HCT116 (cell line): ENCODE data around the gene DNAJB13. TPM values are rescaled to one million over a fixed set of nuclear protein-coding genes. Genes with fewer than 3 reads are reported as not detected.

ENCODE experiments used
- ATAC-seq: fragments of 200-7000 bp; cut with Tn5 transposase; 2 replicates; pipeline ENCODE4 v1.9.1; 2020; ENCODE audit warnings: mild to moderate bottlenecking, moderate library complexity
- BruUV-seq: library from RNA; stranded (reverse); fragments of 400-500 nt; replicated peaks from 2 replicates; lab custom pipeline; 2021; lab: Mats Ljungman, UMichigan
- CTCF ChIA-PET: fragments of 300-600 bp; sonication (Branson Sonifier 250); formaldehyde crosslinking; loops from one replicate; lab custom pipeline; 2021; ENCODE audit warnings: antibody characterized with exemption; lab: Charles Lee
- POLR2A ChIA-PET: fragments of 300-600, 350-600 bp; sonication (Branson Sonifier 250); formaldehyde crosslinking; loops from one replicate; lab custom pipeline; 2021; ENCODE audit warnings: antibody characterized with exemption; lab: Charles Lee
- RAD21 ChIA-PET, 2 experiments: fragments of 300-600 bp; sonication (Branson Sonifier 250); formaldehyde crosslinking; loops; one replicate each; lab custom pipeline; 2023; ENCODE audit warnings: low total read pairs in 2 of 2; ENCODE audit not compliant: uncharacterized antibody in 2 of 2, unreplicated experiment in 2 of 2, low non-redundant PET in 1 of 2; lab: Charles Lee
- DNase-seq: peaks from one replicate; pipeline ENCODE4 v3.0.0-alpha.2; 2010; ENCODE audit warnings: low read depth, low spot score
- H2AFZ ChIP-seq: fragments of 200-600 bp; shearing (Covaris generic), sonication (generic); 2 replicates; pipeline ENCODE4 v1.6.1; 2017; ENCODE audit warnings: low read depth, mixed run types, mixed read lengths, antibody characterized with exemption, low read length; ENCODE audit not compliant: poor library complexity, severe bottlenecking
- H3K27ac ChIP-seq: 2 replicates; pipeline ENCODE4 v1.5.1; 2012; ENCODE audit warnings: low read depth, low read length
- H3K27me3 ChIP-seq: fragments of 200-600 bp; sonication (generic); 2 replicates; pipeline ENCODE4 v1.6.1; 2016; ENCODE audit warnings: mixed run types, low read length, mixed read lengths; ENCODE audit not compliant: insufficient read depth
- H3K36me3 ChIP-seq, 2 experiments: fragments of 200-500 bp in 1 of 2; fragments of 200-600 bp in 1 of 2; sonication (Bioruptor generic) in 1 of 2; sonication (generic) in 1 of 2; 2 replicates each; pipeline versions ENCODE4 v1.5.1 to v1.6.1; 2014 to 2016; ENCODE audit warnings: low read length in 2 of 2, inconsistent platforms in 1 of 2, mixed read lengths in 1 of 2, mixed run types in 1 of 2; ENCODE audit not compliant: insufficient read depth in 2 of 2, control insufficient read depth in 1 of 2
- H3K4me1 ChIP-seq, 2 experiments: fragments of 200-600 bp in 1 of 2; sonication (generic) in 1 of 2; 2 replicates each; pipeline versions ENCODE4 v1.5.1 to v1.6.1; 2012 to 2017; ENCODE audit warnings: low read length in 2 of 2, inconsistent platforms in 1 of 2, mild to moderate bottlenecking in 1 of 2, mixed read lengths in 1 of 2, mixed run types in 1 of 2, moderate library complexity in 1 of 2; ENCODE audit not compliant: insufficient read depth in 2 of 2, control insufficient read depth in 1 of 2
- H3K4me2 ChIP-seq: fragments of 200-600 bp; sonication (generic); 2 replicates; pipeline ENCODE4 v1.6.1; 2017; ENCODE audit warnings: mixed run types, low read length, mixed read lengths
- H3K4me3 ChIP-seq, 2 experiments: fragments of 200-600 bp in 1 of 2; sonication (generic) in 1 of 2; replicated peaks in 1 of 2; 2 replicates each; pipeline ENCODE4 v1.5.1; 2011 to 2016; ENCODE audit warnings: low read length in 2 of 2, control low read depth in 1 of 2, low read depth in 1 of 2, mild to moderate bottlenecking in 1 of 2, mixed read lengths in 1 of 2, mixed run types in 1 of 2
- H3K79me2 ChIP-seq: fragments of 200-600 bp; sonication (generic); 2 replicates; pipeline ENCODE4 v1.6.1; 2017; ENCODE audit warnings: mild to moderate bottlenecking, mixed run types, low read length, moderate library complexity, mixed read lengths; ENCODE audit not compliant: insufficient read depth
- H3K9ac ChIP-seq: fragments of 200-600 bp; sonication (generic); 2 replicates; pipeline ENCODE4 v1.6.1; 2016; ENCODE audit warnings: low read length, mixed read lengths
- H3K9me2 ChIP-seq: fragments of 200-600 bp; sonication (generic), shearing (Covaris generic); 2 replicates; pipeline ENCODE4 v1.6.1; 2017; ENCODE audit warnings: mixed run types, mild to moderate bottlenecking, moderate library complexity; ENCODE audit not compliant: insufficient read depth
- H3K9me3 ChIP-seq, 2 experiments: fragments of 200-500 bp in 1 of 2; fragments of 200-600 bp in 1 of 2; sonication (Bioruptor generic) in 1 of 2; sonication (generic) in 1 of 2; 2 replicates each; pipeline ENCODE4 v1.6.1; 2014 to 2017; ENCODE audit warnings: low read length in 2 of 2, mixed read lengths in 2 of 2, inconsistent platforms in 1 of 2, low read depth in 1 of 2, mild to moderate bottlenecking in 1 of 2, mixed run types in 1 of 2, moderate library complexity in 1 of 2; ENCODE audit not compliant: control insufficient read depth in 1 of 2, insufficient read depth in 1 of 2
- H4K20me1 ChIP-seq: fragments of 200-600 bp; sonication (generic), shearing (Covaris generic); 2 replicates; pipeline ENCODE4 v1.6.1; 2017; ENCODE audit warnings: mixed run types, mild to moderate bottlenecking, moderate library complexity; ENCODE audit not compliant: insufficient read depth
- ATF3 ChIP-seq: IDR thresholded peaks from 2 replicates; pipeline ENCODE4 v1.6.1; 2012
- CBX3 ChIP-seq: IDR thresholded peaks from 2 replicates; pipeline ENCODE4 v1.6.1; 2012; ENCODE audit warnings: low read depth
- CEBPB ChIP-seq: IDR thresholded peaks from 2 replicates; pipeline ENCODE4 v1.6.1; 2012; ENCODE audit warnings: low read depth
- EGR1 ChIP-seq: IDR thresholded peaks from 2 replicates; pipeline ENCODE4 v1.6.1; 2012; ENCODE audit warnings: low read depth
- ELF1 ChIP-seq: IDR thresholded peaks from 2 replicates; pipeline ENCODE4 v1.6.1; 2012; ENCODE audit warnings: low read depth, borderline replicate concordance
- EZH2 ChIP-seq: fragments of 200-600 bp; sonication (generic); IDR thresholded peaks from 2 replicates; pipeline ENCODE4 v1.6.1; 2017; ENCODE audit warnings: antibody characterized with exemption, mixed run types
- EZH2phosphoT487 ChIP-seq: fragments of 200-600 bp; IDR thresholded peaks from 2 replicates; pipeline ENCODE4 v1.6.1; 2018; ENCODE audit warnings: antibody characterized with exemption, borderline replicate concordance
- FOSL1 ChIP-seq: IDR thresholded peaks from 2 replicates; pipeline ENCODE4 v1.6.1; 2012; ENCODE audit warnings: low read depth
- JUND ChIP-seq: IDR thresholded peaks from 2 replicates; pipeline ENCODE4 v1.6.1; 2012
- MAX ChIP-seq: IDR thresholded peaks from 2 replicates; pipeline ENCODE4 v1.6.1; 2012
- POLR2A ChIP-seq: IDR thresholded peaks from 2 replicates; pipeline ENCODE4 v1.7.0; 2011; ENCODE audit warnings: borderline replicate concordance; ENCODE audit not compliant: insufficient read depth, insufficient read length; ENCODE audit errors: extremely low read depth
- SP1 ChIP-seq: IDR thresholded peaks from 2 replicates; pipeline ENCODE4 v1.6.1; 2012; ENCODE audit warnings: low read depth
- SRF ChIP-seq: IDR thresholded peaks from 2 replicates; pipeline ENCODE4 v1.6.1; 2012; ENCODE audit warnings: low read depth
- TCF7L2 ChIP-seq: IDR thresholded peaks from 2 replicates; pipeline ENCODE4 v1.7.0; 2011; ENCODE audit warnings: borderline replicate concordance, inconsistent platforms; ENCODE audit not compliant: insufficient read depth, insufficient read length; ENCODE audit errors: extremely low read depth
- YY1 ChIP-seq: IDR thresholded peaks from 2 replicates; pipeline ENCODE4 v1.6.1; 2011; ENCODE audit warnings: low read length, low read depth, moderate library complexity, mild to moderate bottlenecking; ENCODE audit not compliant: insufficient replicate concordance; ENCODE audit errors: extremely low read depth
- ZBTB33 ChIP-seq: IDR thresholded peaks from 2 replicates; pipeline ENCODE4 v1.6.1; 2011; ENCODE audit warnings: mild to moderate bottlenecking, low read length, moderate library complexity; ENCODE audit not compliant: insufficient replicate concordance; ENCODE audit errors: extremely low read depth
- intact Hi-C: fragments of 100-400 bp; cut with micrococcal nuclease; formaldehyde crosslinking; loops from 2 replicates; pipeline ENCODE4 v1.10.0; 2022
- total RNA-seq: library from RNA; stranded (reverse); gene quantifications from one replicate; pipeline ENCODE4 v1.2.1, GENCODE V29; 2021; ENCODE audit not compliant: unreplicated experiment

The DNAJB13 gene
- total RNA-seq, 1 experiment from 2014 or later: 0.22 TPM

- intact Hi-C loops: loop anchor here (1.0 to 10.0 kb wide), 2 partner anchors 206 to 239 kb away; partner anchors contain the start of genes C2CD3 and PPME1
- H3K9ac ChIP-seq: no peak overlapping the region
- H3K36me3 ChIP-seq: no peaks in the 10 kb centered on the region
- H3K79me2 ChIP-seq: no peaks in the 10 kb centered on the region
- H4K20me1 ChIP-seq: no peaks in the 10 kb centered on the region
- DNase-seq (no peak), ATAC-seq (no peak)
- H3K9me2 ChIP-seq: no peaks in the 10 kb centered on the region
- H3K27me3 ChIP-seq: no peaks in the 10 kb centered on the region
- no peak overlapping the region for H2AFZ ChIP-seq
- POLR2A ChIA-PET: interaction anchor here (0.6 kb wide), 1 partner anchor 17 kb away, joined by 4 read pairs; the partner anchor contains the start of gene UCP2
- RAD21 ChIA-PET: no interaction called here
- H3K9me3 ChIP-seq: no peaks in the 10 kb centered on the region
- peaks cover 0 to 5% of the 10 kb centered on the region in 2 experiments; a peak in 2 of 4 replicates for H3K4me1 ChIP-seq
- TF ChIP-seq SRF: no peak
- no peak for TF ChIP-seq EZH2
- TF ChIP-seq EZH2phosphoT487: no peak
- TF ChIP-seq POLR2A: no peak
- TF ChIP-seq YY1: no peak
- TF ChIP-seq SP1: no peak
- TF ChIP-seq JUND: no peak
- no peak for TF ChIP-seq CBX3
- no peak for TF ChIP-seq TCF7L2
- TF ChIP-seq FOSL1: no peak
- no peak for TF ChIP-seq ELF1
- TF ChIP-seq CEBPB: no peak
- TF ChIP-seq ATF3: no peak
- no peak for TF ChIP-seq MAX
- TF ChIP-seq EGR1: no peak
- TF ChIP-seq ZBTB33: no peak
- H3K4me2 ChIP-seq: no peak overlapping the region
- H3K27ac ChIP-seq: no peak overlapping the region
- CTCF ChIA-PET: no interaction called here
- BruUV-seq: no TSS peak
- H3K4me3 ChIP-seq: no peak overlapping the region
These were observed 14.9 kb downstream of the DNAJB13 start for GRCh38 chr11:73965764-73966121.
